IPS-18c (cell line): ENCODE results near the gene UGGT2.
"Not testable (repeated sequence)": the region's sequence is repeated elsewhere in the genome, so short reads cannot be mapped to it uniquely, and the experiment has no call there.

Source experiments
- H3K4me3 ChIP-seq: 2 replicates; pipeline ENCODE4 v1.7.0; 2013; ENCODE audit warnings: low read depth, mild to moderate bottlenecking, low read length, moderate library complexity; ENCODE audit not compliant: insufficient read depth
- H3K9me3 ChIP-seq: one replicate; pipeline ENCODE4 v1.6.1; 2013; ENCODE audit warnings: mild to moderate bottlenecking, low read length, moderate library complexity; ENCODE audit not compliant: control insufficient read depth, insufficient read depth

The UGGT2 gene

DNA sequence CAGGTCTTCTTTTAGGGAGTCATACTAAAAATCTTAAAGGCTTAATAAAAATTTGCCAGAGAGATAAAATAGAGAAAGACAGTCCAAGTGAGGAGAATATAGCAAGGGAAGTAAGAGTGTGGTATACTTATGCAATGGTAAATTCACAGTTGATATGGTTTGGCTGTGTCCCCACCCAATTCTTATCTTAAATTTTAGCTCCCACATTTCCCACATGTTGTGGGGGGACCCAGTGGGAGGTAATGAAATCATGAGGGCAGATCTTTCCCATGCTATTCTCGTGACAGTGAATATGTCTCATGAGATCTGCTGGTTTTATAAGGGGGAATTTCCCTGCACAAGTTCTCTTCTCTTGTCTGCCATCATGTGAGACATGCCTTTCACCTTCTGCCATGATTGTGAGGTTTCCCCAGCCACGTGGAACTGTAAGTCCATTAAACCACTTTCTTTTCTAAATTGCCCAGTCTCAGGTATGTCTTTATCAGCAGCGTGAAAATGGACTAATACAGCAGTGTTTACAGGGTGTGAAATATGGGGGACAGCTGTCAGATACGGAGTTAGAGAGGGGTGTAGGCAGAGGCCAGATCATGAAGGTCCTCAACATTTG, 115.4 kb downstream of the UGGT2 start:
- H3K4me3 ChIP-seq: no peak overlapping the region
- no peaks in the 10 kb centered on the region for H3K9me3 ChIP-seq

- H3K9me3 ChIP-seq: peaks cover 2% of the 10 kb centered on the region
- no peak overlapping the region for H3K4me3 ChIP-seq
Measured at GRCh38 chr13:95931300-95932025, 121.7 kb downstream of the UGGT2 start.

DNA sequence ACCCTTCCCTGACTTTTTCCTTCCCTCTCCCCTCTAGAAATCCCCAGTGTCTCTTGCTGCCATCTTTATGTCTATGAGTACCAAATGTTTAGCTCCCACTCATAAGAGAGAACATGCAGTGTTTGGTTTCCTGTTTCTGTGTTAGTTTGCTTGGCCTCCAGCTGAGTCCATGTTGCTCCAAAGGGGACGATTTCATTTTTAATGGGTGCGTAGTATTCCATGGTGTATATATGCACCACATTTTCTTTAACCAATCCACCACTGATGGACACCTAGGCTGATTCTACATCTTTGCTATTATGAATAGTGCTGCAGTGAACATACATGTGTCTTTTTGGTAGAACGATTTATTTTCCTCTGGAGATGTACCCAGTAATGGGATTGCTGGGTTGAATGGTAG, 123.8 kb downstream of the UGGT2 start:
- Histone ChIP-seq H3K4me3 (no peak overlapping the region), H3K9me3 (peaks cover 2% of the 10 kb centered on the region)

- not testable (repeated sequence) for H3K4me3 ChIP-seq, H3K9me3 ChIP-seq
Measured at GRCh38 chr13:95928367-95928906, 124.8 kb downstream of the UGGT2 start.

- Histone ChIP-seq H3K9me3 (peaks cover 2% of the 10 kb centered on the region), H3K4me3 (no peak overlapping the region)
Measured at GRCh38 chr13:95926231-95926630, 127.0 kb downstream of the UGGT2 start.

GRCh38 chr13:95924389-95924994, 128.7 kb downstream of the UGGT2 start:
- Histone ChIP-seq H3K9me3 (peaks cover 2% of the 10 kb centered on the region), H3K4me3 (no peak overlapping the region)

DNA sequence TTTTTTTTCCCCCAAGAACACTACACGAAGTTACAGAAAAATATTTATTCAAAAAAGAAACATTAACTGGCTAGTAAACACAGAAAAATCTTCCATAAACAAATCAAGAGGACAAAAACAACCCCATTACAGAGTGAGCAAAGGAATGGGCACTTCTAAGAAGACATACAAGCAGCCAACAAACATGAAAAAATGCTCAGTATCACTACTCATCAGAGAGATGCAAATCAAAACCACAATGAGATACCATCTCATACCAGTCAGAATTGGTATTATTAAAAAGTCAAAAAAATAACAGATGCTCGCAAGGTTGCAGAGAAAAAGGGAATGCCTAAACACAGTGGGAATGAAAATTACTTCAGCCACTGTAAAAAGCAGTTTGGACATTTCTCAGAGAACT, 131.7 kb downstream of the UGGT2 start:
- Histone ChIP-seq H3K9me3 (no peaks in the 10 kb centered on the region), H3K4me3 (no peak overlapping the region)

- Histone ChIP-seq H3K4me3 (no peak overlapping the region), H3K9me3 (no peaks in the 10 kb centered on the region)
Measured at GRCh38 chr13:95920485-95920884, 132.7 kb downstream of the UGGT2 start.

- Histone ChIP-seq H3K4me3 (no peak overlapping the region), H3K9me3 (no peaks in the 10 kb centered on the region)
Measured at GRCh38 chr13:95918860-95919259, 134.3 kb downstream of the UGGT2 start.

DNA sequence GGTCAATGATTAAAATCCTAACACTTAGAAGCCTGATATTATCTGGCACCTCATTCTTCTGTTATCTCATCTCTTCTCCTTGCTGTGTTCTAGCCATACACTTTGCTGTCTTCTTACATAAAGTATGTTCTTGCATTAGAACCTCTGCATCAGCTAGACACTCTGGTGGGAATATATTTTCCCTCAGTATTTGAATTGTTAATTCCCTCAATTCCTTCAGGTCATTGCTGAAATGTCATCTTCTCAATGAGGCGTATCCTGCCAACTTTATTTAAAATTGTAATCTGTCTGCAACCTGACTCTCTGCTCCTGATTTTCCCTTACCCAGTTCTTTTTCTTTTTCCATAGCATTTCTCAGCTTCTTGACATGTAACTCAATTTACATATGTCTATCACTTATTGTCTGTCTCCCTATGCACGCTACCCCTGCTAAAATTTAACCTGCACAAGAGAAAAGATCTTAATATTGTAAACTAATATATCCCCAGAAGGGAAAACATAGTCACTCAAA, 138.2 kb downstream of the UGGT2 start:
- Histone ChIP-seq H3K4me3 (no peak overlapping the region), H3K9me3 (no peaks in the 10 kb centered on the region)

- Histone ChIP-seq H3K4me3 (no peak overlapping the region), H3K9me3 (no peaks in the 10 kb centered on the region)
Measured at GRCh38 chr13:95906999-95907398, 146.2 kb downstream of the UGGT2 start.

DNA sequence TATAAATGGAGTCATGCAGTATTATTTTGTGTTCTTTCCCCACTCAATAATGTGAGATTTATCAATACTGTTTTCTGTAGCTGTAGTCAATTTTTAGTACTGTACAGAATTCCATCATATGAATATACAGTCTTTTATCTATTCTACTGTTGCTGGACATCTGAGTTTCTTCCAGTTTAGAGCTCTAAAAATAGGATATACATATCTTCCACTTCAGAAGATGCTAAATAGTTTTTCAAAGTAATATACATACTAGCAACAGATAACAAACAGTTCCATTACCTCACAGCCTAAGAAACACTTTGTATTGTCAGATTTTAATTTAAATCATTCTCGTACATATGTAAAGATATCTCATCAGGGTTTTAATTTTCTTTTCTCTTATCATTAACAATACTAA, 149.6 kb downstream of the UGGT2 start:
- no peak overlapping the region for H3K4me3 ChIP-seq
- no peaks in the 10 kb centered on the region for H3K9me3 ChIP-seq

- Histone ChIP-seq H3K9me3 (no peaks in the 10 kb centered on the region), H3K4me3 (no peak overlapping the region)
Measured at GRCh38 chr13:95902741-95903140, 150.5 kb downstream of the UGGT2 start.

DNA sequence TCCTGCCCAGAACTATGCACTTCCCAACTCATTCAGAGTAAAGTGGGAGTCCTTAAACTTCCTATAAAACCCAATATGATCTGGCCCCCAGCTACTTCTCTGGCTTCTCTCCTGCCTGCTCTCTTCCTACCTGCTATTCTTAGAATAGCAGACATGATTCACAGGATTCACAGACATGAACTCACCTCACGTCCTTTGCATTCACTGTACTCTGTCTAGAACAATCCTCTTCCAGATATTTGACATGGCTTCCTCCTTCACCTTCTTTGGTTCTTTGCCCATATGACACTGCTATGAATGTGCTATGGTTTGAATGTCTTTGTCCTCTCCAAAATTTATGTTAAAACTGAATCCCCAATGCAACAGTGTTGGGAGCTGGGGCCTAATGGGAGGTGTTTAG, 154.9 kb downstream of the UGGT2 start:
- Histone ChIP-seq H3K9me3 (no peaks in the 10 kb centered on the region), H3K4me3 (no peak overlapping the region)

GRCh38 chr13:95896301-95896700, 156.9 kb downstream of the UGGT2 start:
- Histone ChIP-seq H3K9me3 (no peaks in the 10 kb centered on the region), H3K4me3 (no peak overlapping the region)

GRCh38 chr13:95893861-95894260, 159.3 kb downstream of the UGGT2 start:
- Histone ChIP-seq H3K4me3 (no peak overlapping the region), H3K9me3 (no peaks in the 10 kb centered on the region)

DNA sequence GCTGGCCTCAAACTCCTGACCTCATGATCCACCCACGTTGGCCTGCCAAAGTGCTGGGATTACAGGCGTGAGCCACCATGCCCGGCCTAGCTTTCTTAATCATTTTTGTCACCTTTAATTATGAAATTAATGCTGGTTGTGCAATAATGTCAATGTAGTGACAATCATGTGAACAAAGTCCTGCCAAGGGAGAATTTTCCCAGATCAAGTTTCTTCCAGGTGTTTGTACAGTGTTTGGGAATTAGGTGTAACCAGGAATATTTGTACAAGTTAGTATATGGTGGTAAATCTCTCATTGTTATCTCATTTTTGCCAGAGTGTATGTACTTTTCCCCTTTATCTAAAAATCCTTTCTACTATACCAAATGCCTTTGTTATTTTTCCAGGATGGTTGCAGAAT, 171.1 kb downstream of the UGGT2 start:
- H3K9me3 ChIP-seq: no peaks in the 10 kb centered on the region
- no peak overlapping the region for H3K4me3 ChIP-seq

DNA sequence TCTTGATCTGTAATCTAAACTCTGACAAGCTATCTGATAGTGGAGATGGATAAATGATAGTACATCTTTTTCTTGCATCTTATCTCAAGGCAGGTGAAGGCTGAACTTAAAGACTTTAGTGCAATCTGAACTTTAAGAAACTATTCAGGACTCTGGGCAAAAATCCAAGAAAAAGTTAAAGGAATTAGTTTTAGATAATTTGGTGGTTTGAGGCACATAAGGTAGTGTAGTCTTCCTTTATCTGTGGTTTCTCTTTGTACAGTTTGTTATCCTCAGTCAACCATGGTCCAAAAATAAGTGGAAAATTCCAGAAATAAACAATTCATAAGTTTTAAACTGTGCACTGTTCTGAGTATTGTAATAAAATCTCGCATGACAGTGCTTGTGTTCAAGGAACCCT, 172.9 kb downstream of the UGGT2 start:
- Histone ChIP-seq H3K9me3 (no peaks in the 10 kb centered on the region), H3K4me3 (no peak overlapping the region)
